HCT116 (cell line): ENCODE data around the gene MYH6.

Experiments used
- CTCF ChIP-seq, 3 experiments: fragments of 200-600 bp in 1 of 3; sonication (generic) in 1 of 3; IDR thresholded peaks in 2 of 3; conservative IDR thresholded peaks in 1 of 3; 2 replicates each; pipeline ENCODE4 v1.5.1; 2012 to 2017; ENCODE audit warnings: low read depth in 2 of 3, low read length in 2 of 3, antibody characterized with exemption in 1 of 3, borderline replicate concordance in 1 of 3, control low read depth in 1 of 3, mild to moderate bottlenecking in 1 of 3, mixed read lengths in 1 of 3, mixed run types in 1 of 3, moderate library complexity in 1 of 3; ENCODE audit not compliant: insufficient read depth in 1 of 3
- ELF1 ChIP-seq: IDR thresholded peaks from 2 replicates; pipeline ENCODE4 v1.6.1; 2012; ENCODE audit warnings: low read depth, borderline replicate concordance
- EZH2 ChIP-seq: fragments of 200-600 bp; sonication (generic); IDR thresholded peaks from 2 replicates; pipeline ENCODE4 v1.6.1; 2017; ENCODE audit warnings: antibody characterized with exemption, mixed run types
- EZH2phosphoT487 ChIP-seq: fragments of 200-600 bp; IDR thresholded peaks from 2 replicates; pipeline ENCODE4 v1.6.1; 2018; ENCODE audit warnings: antibody characterized with exemption, borderline replicate concordance
- MAX ChIP-seq: IDR thresholded peaks from 2 replicates; pipeline ENCODE4 v1.6.1; 2012
- POLR2A ChIP-seq: IDR thresholded peaks from 2 replicates; pipeline ENCODE4 v1.7.0; 2011; ENCODE audit warnings: borderline replicate concordance; ENCODE audit not compliant: insufficient read depth, insufficient read length; ENCODE audit errors: extremely low read depth
- POLR2AphosphoS5 ChIP-seq: IDR thresholded peaks from 2 replicates; pipeline ENCODE4 v1.6.1; 2011; ENCODE audit warnings: mild to moderate bottlenecking, low read depth, low read length, moderate library complexity
- REST ChIP-seq: IDR thresholded peaks from 2 replicates; pipeline ENCODE4 v1.6.1; 2012; ENCODE audit warnings: low read depth
- SIN3A ChIP-seq: IDR thresholded peaks from 2 replicates; pipeline ENCODE4 v1.6.1; 2012; ENCODE audit warnings: low read depth
- SP1 ChIP-seq: IDR thresholded peaks from 2 replicates; pipeline ENCODE4 v1.6.1; 2012; ENCODE audit warnings: low read depth
- YY1 ChIP-seq: IDR thresholded peaks from 2 replicates; pipeline ENCODE4 v1.6.1; 2011; ENCODE audit warnings: low read length, low read depth, moderate library complexity, mild to moderate bottlenecking; ENCODE audit not compliant: insufficient replicate concordance; ENCODE audit errors: extremely low read depth

- TF ChIP-seq CTCF (IDR thresholded peaks at IDR 0.05 in 2 of 3, conservative IDR thresholded peaks at IDR 0.05 in 1 of 3; ENCODE audit: borderline replicate concordance in 1 of 3, insufficient read depth in 1 of 3, low read depth in 2 of 3, low read length in 2 of 3), result no peak
- no peak for TF ChIP-seq POLR2A
- TF ChIP-seq POLR2AphosphoS5, result no peak
- TF ChIP-seq SIN3A, result no peak
- no peak for TF ChIP-seq EZH2
- no peak for TF ChIP-seq MAX
- no peak for TF ChIP-seq ELF1
- TF ChIP-seq REST, result no peak
- TF ChIP-seq SP1, result no peak
- no peak for TF ChIP-seq YY1
- TF ChIP-seq EZH2phosphoT487, result no peak
These were observed 1.8 kb downstream of the MYH6 start for GRCh38 chr14:23406244-23406643.
